ENCODE measurements around the gene GNA15.
"Not testable (repeated sequence)": the region's sequence is repeated elsewhere in the genome, so short reads cannot be mapped to it uniquely, and the experiment has no call there.

Gene GNA15

DNA sequence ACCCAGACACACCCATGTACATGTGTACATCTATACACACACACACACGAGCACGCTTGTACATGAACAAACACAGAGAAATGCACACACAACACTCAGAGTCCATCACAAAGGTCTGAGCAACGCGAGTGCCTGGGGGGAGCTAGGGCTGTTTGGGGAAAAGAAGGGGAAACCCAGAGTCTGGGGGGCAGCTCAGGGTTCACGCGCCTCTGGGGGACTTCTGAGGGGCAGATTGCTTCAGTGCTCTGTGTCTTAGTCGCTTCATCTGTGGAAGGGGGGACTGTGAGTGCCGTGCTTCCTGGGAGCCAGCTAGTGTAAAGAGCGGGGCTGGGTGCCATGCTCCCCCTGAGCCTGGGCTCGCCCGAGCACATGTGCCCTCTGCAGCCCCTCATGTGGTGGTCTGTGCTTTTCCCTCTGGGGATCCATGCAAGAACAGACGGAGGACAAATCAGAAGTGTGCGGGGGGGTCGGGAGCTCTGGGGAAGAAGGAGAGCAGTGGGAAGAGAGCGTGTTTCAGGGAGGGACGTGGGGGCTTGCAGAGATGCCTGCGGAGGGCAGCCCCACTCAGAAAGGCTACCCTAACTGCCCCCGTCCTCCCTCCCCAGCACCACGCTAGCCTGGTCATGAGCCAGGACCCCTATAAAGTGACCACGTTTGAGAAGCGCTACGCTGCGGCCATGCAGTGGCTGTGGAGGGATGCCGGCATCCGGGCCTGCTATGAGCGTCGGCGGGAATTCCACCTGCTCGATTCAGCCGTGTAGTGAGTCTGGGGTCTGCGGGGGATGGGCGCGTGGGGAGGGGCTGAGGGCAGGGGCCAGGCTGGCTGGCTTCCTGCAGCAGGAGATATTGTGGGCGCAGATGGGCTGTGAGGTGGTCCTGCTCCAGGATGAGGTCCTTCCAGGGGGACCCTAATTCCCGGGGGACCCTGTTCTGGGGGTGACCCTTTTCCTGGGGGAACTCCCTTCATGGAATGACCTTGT is 14.0 kb downstream of the GNA15 start:
- no peak for DNase-seq (ENCODE audit: low spot score)

DNA sequence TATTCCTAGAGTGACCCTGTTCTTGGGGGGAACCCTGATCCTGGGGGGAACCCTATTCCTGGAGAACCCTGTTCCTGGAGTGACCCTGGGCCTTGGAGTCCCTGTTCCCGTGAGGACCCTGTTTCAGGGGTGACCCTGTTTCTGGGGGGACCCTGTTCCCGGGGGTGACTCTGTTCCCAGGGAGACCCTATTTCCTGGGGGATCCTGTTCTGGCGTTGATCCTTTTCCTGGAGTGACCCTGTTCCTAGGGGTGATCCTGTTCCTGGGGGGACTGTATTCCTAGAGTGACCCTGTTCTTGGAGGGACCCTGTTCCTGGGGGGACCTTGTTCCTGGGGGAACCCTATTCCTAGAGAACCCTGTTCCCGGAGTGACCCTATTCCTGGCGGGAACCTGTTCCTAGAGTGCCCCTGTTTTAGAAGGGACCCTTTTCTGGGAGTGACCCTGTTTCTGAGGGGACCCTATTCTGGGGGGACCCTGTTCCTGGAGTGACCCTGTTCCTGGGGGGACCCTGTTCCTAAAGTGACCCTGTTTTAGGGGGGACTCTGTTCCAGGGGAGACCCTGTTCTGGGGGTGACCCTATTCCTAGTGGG is 15.0 kb downstream of the GNA15 start:
- no peak for DNase-seq (ENCODE audit: low spot score)

GRCh38 chr19:3151563-3152418 is 16.0 kb downstream of the GNA15 start:
- DNase-seq (ENCODE audit: low spot score), result no peak

GRCh38 chr19:3152419-3152780 is 16.6 kb downstream of the GNA15 start:
- no peak for DNase-seq (ENCODE audit: low spot score)

GRCh38 chr19:3153286-3154230 is 17.7 kb downstream of the GNA15 start:
- DNase-seq (ENCODE audit: low spot score), result no peak

GRCh38 chr19:3154447-3154846 is 18.6 kb downstream of the GNA15 start:
- DNase-seq (ENCODE audit: low spot score), result not testable (repeated sequence)

DNA sequence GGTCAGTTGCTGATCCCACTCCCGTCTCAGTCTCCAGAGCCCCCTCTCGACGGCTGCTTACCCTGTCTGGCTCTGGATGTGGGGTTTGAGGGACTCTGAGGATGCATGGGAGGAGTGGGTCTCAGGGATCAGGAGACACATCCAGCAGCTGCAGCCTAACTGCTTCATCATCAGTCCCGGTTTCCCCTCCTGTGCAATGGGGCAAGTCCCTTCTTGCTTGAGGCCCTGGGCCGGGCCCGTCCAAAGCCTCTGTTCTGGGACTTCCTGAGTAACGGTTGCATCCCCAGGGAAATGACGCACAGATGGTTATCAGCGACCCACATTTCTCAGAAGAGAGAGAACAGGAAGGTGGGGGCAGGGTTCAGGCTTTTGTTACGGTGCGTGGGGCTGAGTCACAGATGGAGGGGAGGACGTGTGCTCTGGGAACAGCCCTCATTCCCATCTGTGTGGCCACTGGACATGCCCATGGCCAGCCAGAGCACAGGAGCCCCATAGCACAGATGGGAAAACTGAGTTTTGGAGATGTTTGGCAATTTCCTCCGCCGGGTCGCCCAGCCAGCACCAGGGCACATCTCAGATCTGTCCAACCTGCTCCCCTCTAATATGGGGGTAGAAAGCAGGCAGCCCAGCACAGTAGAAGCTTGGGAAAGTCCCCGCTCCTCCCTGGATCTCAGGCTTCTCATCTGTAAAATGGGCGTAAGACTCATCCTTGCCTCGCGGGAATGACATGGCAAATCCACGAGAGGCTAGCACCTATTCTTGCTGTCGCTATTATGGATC is 19.3 kb downstream of the GNA15 start:
- no peak for DNase-seq (ENCODE audit: low spot score)

DNA sequence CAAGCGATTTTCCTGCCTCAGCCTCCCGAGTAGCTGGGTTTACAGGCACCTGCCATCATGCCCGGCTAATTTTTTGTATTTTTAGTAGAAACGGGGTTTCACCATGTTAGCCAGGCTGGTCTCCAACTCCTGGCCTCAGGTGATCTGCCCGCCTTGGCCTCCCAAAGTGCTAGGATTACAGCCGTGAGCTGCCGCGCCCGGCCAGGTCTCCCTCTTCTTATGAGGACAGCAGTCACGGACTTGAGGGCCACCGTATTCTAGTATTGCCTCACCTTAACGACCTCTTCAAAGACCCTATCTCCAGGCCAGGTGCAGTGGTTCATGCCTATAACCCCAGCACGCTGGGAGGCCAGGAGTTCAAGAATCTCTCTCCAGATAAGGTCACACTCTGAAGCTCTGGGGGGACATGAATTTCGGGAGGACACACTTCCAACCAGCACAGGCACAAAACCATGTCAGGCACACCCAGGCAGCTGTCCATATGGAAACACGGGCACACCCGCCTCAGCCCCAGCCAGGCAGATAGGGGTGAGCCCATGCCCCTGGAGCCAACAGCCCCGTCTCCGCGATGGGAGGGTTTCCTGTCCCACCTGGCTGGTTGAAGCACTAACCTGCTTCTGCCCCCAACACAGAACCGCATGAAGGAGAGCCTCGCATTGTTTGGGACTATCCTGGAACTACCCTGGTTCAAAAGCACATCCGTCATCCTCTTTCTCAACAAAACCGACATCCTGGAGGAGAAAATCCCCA is 21.4 kb downstream of the GNA15 start:
- DNase-seq (ENCODE audit: low spot score), result no peak

DNA sequence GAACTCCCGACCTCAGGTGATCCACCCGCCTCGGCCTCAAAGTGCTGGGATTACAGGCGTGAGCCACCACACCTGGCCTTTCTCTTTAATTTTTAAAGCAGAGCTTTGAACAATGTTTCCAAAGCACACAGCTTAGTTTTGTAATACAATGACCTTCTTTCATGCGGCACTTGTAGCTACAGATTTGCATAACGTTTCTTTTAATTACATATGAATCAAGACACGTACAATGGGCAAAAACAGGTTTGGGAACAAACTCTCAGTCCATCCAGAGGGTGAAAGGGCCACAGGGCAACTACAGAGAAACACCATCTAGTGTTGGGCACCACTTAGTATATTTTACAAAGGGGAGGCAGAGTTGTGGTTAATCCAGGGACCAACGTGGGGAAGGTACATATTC is 23.7 kb downstream of the GNA15 start:
- DNase-seq (ENCODE audit: low spot score), result no peak

- no peak for DNase-seq (ENCODE audit: low spot score)
These were observed 24.4 kb downstream of the GNA15 start for GRCh38 chr19:3160219-3160618.

- no peak for DNase-seq (ENCODE audit: low spot score)
These were observed 25.6 kb downstream of the GNA15 start for GRCh38 chr19:3161453-3161852.

DNA sequence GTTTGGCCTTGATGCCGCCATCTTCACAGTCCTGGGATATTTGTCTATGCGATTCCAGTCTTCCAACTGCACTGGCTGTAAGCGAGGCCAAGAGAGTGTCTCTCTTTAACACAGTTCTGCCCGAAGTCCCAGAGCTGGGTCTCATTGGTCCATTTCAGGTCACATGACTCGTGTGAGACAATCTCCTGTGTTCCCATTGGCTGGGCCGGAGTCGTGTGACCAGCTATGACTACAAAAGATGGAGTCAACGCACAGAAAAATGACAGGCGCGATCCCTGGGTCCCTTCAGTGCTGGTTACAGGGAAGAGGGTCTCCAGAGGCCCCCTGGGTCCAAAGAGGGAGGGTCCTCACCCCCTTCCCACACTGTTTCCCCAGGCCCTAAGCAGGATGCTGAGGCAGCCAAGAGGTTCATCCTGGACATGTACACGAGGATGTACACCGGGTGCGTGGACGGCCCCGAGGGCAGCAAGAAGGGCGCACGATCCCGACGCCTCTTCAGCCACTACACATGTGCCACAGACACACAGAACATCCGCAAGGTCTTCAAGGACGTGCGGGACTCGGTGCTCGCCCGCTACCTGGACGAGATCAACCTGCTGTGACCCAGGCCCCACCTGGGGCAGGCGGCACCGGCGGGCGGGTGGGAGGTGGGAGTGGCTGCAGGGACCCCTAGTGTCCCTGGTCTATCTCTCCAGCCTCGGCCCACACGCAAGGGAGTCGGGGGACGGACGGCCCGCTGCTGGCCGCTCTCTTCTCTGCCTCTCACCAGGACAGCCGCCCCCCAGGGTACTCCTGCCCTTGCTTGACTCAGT is 26.8 kb downstream of the GNA15 start:
- DNase-seq (ENCODE audit: low spot score), result no peak

DNA sequence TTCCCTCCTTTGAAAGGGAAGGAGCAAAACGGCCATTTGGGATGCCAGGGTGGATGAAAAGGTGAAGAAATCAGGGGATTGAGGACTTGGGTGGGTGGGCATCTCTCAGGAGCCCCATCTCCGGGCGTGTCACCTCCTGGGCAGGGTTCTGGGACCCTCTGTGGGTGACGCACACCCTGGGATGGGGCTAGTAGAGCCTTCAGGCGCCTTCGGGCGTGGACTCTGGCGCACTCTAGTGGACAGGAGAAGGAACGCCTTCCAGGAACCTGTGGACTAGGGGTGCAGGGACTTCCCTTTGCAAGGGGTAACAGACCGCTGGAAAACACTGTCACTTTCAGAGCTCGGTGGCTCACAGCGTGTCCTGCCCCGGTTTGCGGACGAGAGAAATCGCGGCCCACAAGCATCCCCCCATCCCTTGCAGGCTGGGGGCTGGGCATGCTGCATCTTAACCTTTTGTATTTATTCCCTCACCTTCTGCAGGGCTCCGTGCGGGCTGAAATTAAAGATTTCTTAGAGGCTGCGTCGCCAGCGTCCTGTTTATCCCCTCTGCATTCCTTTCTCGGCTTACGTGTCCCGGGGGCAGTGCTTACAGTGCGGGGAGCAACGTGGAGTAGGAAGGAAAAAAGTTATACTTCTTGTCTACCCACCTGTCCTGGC is 27.5 kb downstream of the GNA15 start:
- DNase-seq (ENCODE audit: low spot score), result no peak

DNA sequence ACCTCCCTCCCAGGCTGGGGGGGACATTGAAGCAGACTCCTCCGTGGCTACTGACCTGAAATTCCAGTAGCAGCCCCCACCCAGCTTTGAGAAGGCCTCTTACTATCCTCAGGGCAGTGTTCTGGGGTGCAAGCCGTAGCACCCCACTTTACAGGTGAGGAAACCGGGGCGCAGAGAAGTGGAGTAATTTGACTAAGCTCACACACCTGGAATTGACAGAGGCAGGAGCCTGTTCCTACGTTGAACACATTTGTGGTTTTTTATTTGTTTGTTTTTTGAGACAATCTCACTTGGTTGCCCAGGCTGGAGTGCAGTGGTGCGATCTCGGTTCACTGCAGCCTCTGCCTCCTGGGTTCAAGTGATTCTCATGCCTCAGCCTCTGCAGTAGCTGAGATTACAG is 28.1 kb downstream of the GNA15 start:
- DNase-seq (ENCODE audit: low spot score), result no peak

DNA sequence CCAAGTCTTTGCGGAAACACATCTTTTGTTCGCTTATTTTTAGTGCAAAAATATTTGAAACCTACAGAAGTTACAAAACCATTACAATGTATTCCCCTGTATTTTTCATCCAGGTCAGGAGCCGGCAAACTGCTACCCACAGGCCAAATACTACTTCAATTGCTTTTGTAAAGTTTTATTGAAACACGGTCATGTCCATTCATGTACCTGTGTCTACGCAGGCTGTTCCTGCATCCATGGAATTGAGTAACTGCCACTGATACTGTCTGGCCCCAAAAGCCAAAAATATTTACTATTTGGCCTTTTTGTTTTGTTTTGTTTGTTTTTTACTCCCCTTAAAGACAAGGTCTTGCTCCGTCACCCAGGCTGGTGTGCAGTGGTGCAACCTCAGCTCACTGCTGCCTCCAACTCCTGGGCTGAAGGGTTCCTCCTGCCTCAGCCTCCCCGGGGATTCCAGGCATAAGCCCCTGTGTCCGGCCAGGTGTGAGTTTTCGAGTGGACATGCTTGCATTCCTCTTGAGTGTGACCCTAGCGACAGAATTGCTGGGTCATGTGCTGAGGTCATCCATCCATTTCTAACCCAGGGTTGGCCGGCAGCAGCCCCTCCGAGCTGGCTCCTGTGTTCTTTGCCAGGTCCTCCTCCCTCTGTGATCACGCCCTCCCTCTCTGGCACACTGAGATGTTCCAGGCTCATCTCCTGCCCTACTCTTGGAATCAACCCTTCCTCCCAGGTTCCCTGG is 31.9 kb downstream of the GNA15 start:
- DNase-seq (ENCODE audit: low spot score), result no peak

GRCh38 chr19:3171894-3172672 is 36.2 kb downstream of the GNA15 start:
- no peak for DNase-seq (ENCODE audit: low spot score)

DNA sequence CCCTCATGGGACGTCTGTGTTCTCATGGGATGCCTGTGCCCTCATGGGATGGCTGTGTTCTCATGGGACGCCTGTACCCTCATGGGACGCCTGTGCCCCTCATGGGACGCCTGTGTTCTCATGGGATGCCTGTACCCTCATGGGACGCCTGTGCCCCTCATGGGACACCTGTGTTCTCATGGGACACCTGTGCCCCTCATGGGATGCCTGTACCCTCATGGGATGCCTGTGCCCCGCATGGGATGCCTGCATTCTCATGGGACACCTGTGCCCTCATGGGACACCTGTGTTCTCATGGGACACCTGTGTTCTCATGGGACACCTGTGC is 36.8 kb downstream of the GNA15 start:
- DNase-seq (ENCODE audit: low spot score), result not testable (repeated sequence)
